Neural progenitor cell (in vitro differentiated cells): ENCODE results near the gene FTSJ3. TPM values are rescaled to one million over a fixed set of nuclear protein-coding genes. Genes with fewer than 3 reads are reported as not detected.

Source experiments
- DNase-seq: peaks from one replicate; pipeline ENCODE4 v3.0.0-alpha.2; 2016; ENCODE audit warnings: low spot score
- H2AFZ ChIP-seq: fragments of 200-600 bp; sonication (generic); replicated peaks from 2 replicates; pipeline ENCODE4 v1.6.1; 2016; ENCODE audit warnings: antibody characterized with exemption
- H3F3A ChIP-seq: fragments of 200-600 bp; sonication (generic); 2 replicates; pipeline ENCODE4 v1.6.1; 2016; ENCODE audit warnings: antibody characterized with exemption, low read depth
- H3K27ac ChIP-seq: fragments of 200-600 bp; sonication (generic); 2 replicates; pipeline ENCODE4 v1.5.1; 2016; ENCODE audit warnings: mild to moderate bottlenecking
- H3K27me3 ChIP-seq: fragments of 200-600 bp; sonication (generic); 2 replicates; pipeline ENCODE4 v1.6.1; 2016; ENCODE audit warnings: mild to moderate bottlenecking, moderate library complexity
- H3K36me3 ChIP-seq: fragments of 200-600 bp; sonication (generic); 2 replicates; pipeline ENCODE4 v1.5.1; 2016
- H3K4me1 ChIP-seq: fragments of 200-600 bp; sonication (generic); 2 replicates; pipeline ENCODE4 v1.6.1; 2016; ENCODE audit warnings: mixed run types
- H3K4me2 ChIP-seq: fragments of 200-600 bp; sonication (generic); 2 replicates; pipeline ENCODE4 v1.6.1; 2016
- H3K4me3 ChIP-seq: fragments of 200-600 bp; sonication (generic); 2 replicates; pipeline ENCODE4 v1.5.1; 2016
- H3K79me2 ChIP-seq: fragments of 200-600 bp; sonication (generic); 2 replicates; pipeline ENCODE4 v1.6.1; 2016; ENCODE audit warnings: low read depth
- H3K9ac ChIP-seq: fragments of 200-600 bp; sonication (generic); 2 replicates; pipeline ENCODE4 v1.6.1; 2016
- H3K9me3 ChIP-seq: fragments of 200-600 bp; sonication (generic); 2 replicates; pipeline ENCODE4 v1.5.1; 2016; ENCODE audit warnings: low read depth
- H4K20me1 ChIP-seq: fragments of 200-600 bp; sonication (generic); 2 replicates; pipeline ENCODE4 v1.6.1; 2016; ENCODE audit warnings: low read depth
- H3K27ac Mint-ChIP-seq: 3 replicates; pipeline ENCODE4 v1.8.0; 2021; ENCODE audit warnings: mixed read lengths
- H3K27me3 Mint-ChIP-seq: 2 replicates; pipeline ENCODE4 v1.8.0; 2022; ENCODE audit warnings: low read depth, mild to moderate bottlenecking, inconsistent platforms, moderate library complexity, mixed read lengths; ENCODE audit not compliant: insufficient read depth
- H3K36me3 Mint-ChIP-seq: 3 replicates; pipeline ENCODE4 v1.8.0; 2021; ENCODE audit warnings: mixed read lengths
- H3K4me1 Mint-ChIP-seq: 3 replicates; pipeline ENCODE4 v1.8.0; 2021; ENCODE audit warnings: mixed read lengths
- H3K4me3 Mint-ChIP-seq: 3 replicates; pipeline ENCODE4 v1.8.0; 2021; ENCODE audit warnings: mild to moderate bottlenecking, moderate library complexity, mixed read lengths
- H3K9me3 Mint-ChIP-seq: 3 replicates; pipeline ENCODE4 v1.8.0; 2020; ENCODE audit warnings: mixed read lengths
- EZH2 ChIP-seq: fragments of 200-600 bp; sonication (generic); IDR thresholded peaks from 2 replicates; pipeline ENCODE4 v1.6.1; 2017; ENCODE audit warnings: antibody characterized with exemption, mild to moderate bottlenecking, moderate library complexity
- EZH2phosphoT487 ChIP-seq: fragments of 200-600 bp; sonication (generic); IDR thresholded peaks from 2 replicates; pipeline ENCODE4 v1.6.1; 2017; ENCODE audit warnings: antibody characterized with exemption
- total RNA-seq: library from RNA; depleted of rRNA; stranded (reverse); fragments of >200 nt; gene quantifications from 2 replicates; pipeline ENCODE4 v1.2.3, GENCODE V29; 2015; ENCODE audit warnings: low replicate concordance
- TF ChIP-seq, protein P1 (sequence below): fragments of 200-600 bp; sonication (generic); IDR thresholded peaks from 2 replicates; pipeline ENCODE4 v1.5.1; 2017; ENCODE audit warnings: antibody characterized with exemption, mild to moderate bottlenecking

FTSJ3 gene
- total RNA-seq, 1 donor from 2014 or later: 21.8 TPM

DNA sequence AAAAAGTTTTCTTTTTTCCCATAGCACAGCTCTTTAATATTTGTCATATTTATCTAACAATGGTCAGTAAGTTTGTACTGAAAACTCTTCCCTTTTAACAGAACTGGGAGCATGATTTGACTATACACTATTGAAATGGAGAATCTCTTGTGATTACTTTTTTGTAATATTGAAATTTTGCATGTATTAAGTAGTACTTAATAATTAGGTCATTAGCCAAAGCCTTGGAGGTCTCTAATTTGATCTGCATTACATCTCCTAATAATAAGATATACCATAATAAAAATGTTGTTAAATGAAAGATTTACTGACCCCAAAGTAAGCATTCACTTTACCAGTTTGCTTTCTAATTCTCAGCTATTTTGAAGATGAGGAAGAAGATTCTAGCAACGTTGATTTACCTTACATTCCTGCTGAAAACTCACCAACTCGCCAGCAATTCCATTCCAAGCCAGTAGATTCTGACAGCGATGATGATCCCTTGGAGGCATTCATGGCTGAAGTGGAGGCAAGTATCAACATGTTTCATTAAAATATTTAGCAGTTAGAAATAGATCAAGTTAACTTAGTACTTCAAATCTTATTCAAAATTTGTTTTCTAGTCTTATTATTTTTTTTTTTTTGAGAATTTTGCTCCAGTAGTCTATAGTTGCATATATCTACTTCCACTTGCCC is 35.3 kb downstream of the FTSJ3 start:
- Histone ChIP-seq H3K36me3 (peaks cover 19% of the 10 kb centered on the region), H3K27ac (no peak overlapping the region), H3K4me2 (no peak overlapping the region), H2AFZ (no peak overlapping the region), H3F3A (no peaks in the 10 kb centered on the region), H4K20me1 (peaks cover 37% of the 10 kb centered on the region), H3K79me2 (peaks cover 64% of the 10 kb centered on the region), H3K9me3 (no peaks in the 10 kb centered on the region), H3K27me3 (no peaks in the 10 kb centered on the region), H3K9ac (no peak overlapping the region), H3K4me1 (no peaks in the 10 kb centered on the region), H3K4me3 (no peak overlapping the region)
- no peak overlapping the region for H3K27ac Mint-ChIP-seq
- no peaks in the 10 kb centered on the region for H3K4me1 Mint-ChIP-seq
- DNase-seq: no peak
- no peaks in the 10 kb centered on the region for H3K9me3 Mint-ChIP-seq
- TF ChIP-seq EZH2 (no peak), EZH2phosphoT487 (no peak)
- TF ChIP-seq, protein P1, sequence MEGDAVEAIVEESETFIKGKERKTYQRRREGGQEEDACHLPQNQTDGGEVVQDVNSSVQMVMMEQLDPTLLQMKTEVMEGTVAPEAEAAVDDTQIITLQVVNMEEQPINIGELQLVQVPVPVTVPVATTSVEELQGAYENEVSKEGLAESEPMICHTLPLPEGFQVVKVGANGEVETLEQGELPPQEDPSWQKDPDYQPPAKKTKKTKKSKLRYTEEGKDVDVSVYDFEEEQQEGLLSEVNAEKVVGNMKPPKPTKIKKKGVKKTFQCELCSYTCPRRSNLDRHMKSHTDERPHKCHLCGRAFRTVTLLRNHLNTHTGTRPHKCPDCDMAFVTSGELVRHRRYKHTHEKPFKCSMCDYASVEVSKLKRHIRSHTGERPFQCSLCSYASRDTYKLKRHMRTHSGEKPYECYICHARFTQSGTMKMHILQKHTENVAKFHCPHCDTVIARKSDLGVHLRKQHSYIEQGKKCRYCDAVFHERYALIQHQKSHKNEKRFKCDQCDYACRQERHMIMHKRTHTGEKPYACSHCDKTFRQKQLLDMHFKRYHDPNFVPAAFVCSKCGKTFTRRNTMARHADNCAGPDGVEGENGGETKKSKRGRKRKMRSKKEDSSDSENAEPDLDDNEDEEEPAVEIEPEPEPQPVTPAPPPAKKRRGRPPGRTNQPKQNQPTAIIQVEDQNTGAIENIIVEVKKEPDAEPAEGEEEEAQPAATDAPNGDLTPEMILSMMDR: no peak
- no peaks in the 10 kb centered on the region for H3K27me3 Mint-ChIP-seq
- peaks cover 20% of the 10 kb centered on the region for H3K36me3 Mint-ChIP-seq
- no peak overlapping the region for H3K4me3 Mint-ChIP-seq

GRCh38 chr17:63790057-63790456 is 37.4 kb downstream of the FTSJ3 start:
- Histone ChIP-seq H3K4me3 (no peak overlapping the region), H2AFZ (no peak overlapping the region), H3K4me2 (no peak overlapping the region), H3K36me3 (peaks cover 19% of the 10 kb centered on the region), H3K9me3 (no peaks in the 10 kb centered on the region), H4K20me1 (peaks cover 46% of the 10 kb centered on the region), H3F3A (no peaks in the 10 kb centered on the region), H3K9ac (no peak overlapping the region), H3K4me1 (no peaks in the 10 kb centered on the region), H3K27ac (no peak overlapping the region), H3K79me2 (peaks cover 77% of the 10 kb centered on the region), H3K27me3 (no peaks in the 10 kb centered on the region)
- no peaks in the 10 kb centered on the region for H3K27me3 Mint-ChIP-seq
- H3K36me3 Mint-ChIP-seq: peaks cover 18% of the 10 kb centered on the region
- no peaks in the 10 kb centered on the region for H3K9me3 Mint-ChIP-seq
- no peak overlapping the region for H3K27ac Mint-ChIP-seq
- DNase-seq: no peak
- no peak overlapping the region for H3K4me3 Mint-ChIP-seq
- TF ChIP-seq, protein P1: no peak
- TF ChIP-seq EZH2phosphoT487: no peak
- TF ChIP-seq EZH2: no peak
- no peaks in the 10 kb centered on the region for H3K4me1 Mint-ChIP-seq

- Histone ChIP-seq H2AFZ (no peak overlapping the region), H3K27ac (no peak overlapping the region), H3K9ac (no peak overlapping the region), H3K4me3 (no peak overlapping the region), H3F3A (peaks cover 4% of the 10 kb centered on the region), H4K20me1 (peaks cover 70% of the 10 kb centered on the region), H3K4me1 (no peaks in the 10 kb centered on the region), H3K4me2 (no peak overlapping the region), H3K27me3 (no peaks in the 10 kb centered on the region), H3K36me3 (peaks cover 2% of the 10 kb centered on the region), H3K9me3 (no peaks in the 10 kb centered on the region), H3K79me2 (peaks cover 96% of the 10 kb centered on the region)
- no peak for DNase-seq
- H3K27ac Mint-ChIP-seq: no peak overlapping the region
- no peaks in the 10 kb centered on the region for H3K9me3 Mint-ChIP-seq
- no peaks in the 10 kb centered on the region for H3K27me3 Mint-ChIP-seq
- no peak overlapping the region for H3K4me3 Mint-ChIP-seq
- H3K36me3 Mint-ChIP-seq: peaks cover 13% of the 10 kb centered on the region
- no peaks in the 10 kb centered on the region for H3K4me1 Mint-ChIP-seq
- TF ChIP-seq EZH2 (no peak), EZH2phosphoT487 (no peak)
- TF ChIP-seq, protein P1: no peak
Observed at GRCh38 chr17:63786971-63787711, 40.3 kb downstream of the FTSJ3 start.
